ENCODE results near the gene RPS28.
"Not testable (repeated sequence)": the region's sequence is repeated elsewhere in the genome, so short reads cannot be mapped to it uniquely, and the experiment has no call there.

RPS28 gene

GRCh38 chr19:8342684-8343482 lies 21.6 kb downstream of the RPS28 start, which contains the start of gene KANK3:
Gene KANK3, minus strand, starts transcription at chr19:8343262. Its CDS starts 5,434 bp downstream, at chr19:8337828.
- peak; percentile 91 for DNase-seq

GRCh38 chr19:8343483-8343844 lies 22.2 kb downstream of the RPS28 start:
- DNase-seq, result no peak

- DNase-seq, result not testable (repeated sequence)
Observed at GRCh38 chr19:8349629-8350372, 28.5 kb downstream of the RPS28 start.

- DNase-seq, result no peak
Observed at GRCh38 chr19:8352134-8352827, 31.0 kb downstream of the RPS28 start.

- not testable (repeated sequence) for DNase-seq
Observed at GRCh38 chr19:8352845-8353244, 31.5 kb downstream of the RPS28 start.

GRCh38 chr19:8355631-8356402 lies 34.5 kb downstream of the RPS28 start:
- no peak for DNase-seq

GRCh38 chr19:8357007-8357521 lies 35.8 kb downstream of the RPS28 start:
- no peak for DNase-seq

GRCh38 chr19:8358948-8359347 lies 37.7 kb downstream of the RPS28 start:
- DNase-seq, result no peak

GRCh38 chr19:8360196-8360595 lies 38.9 kb downstream of the RPS28 start:
- no peak for DNase-seq

- no peak for DNase-seq
Observed at GRCh38 chr19:8361921-8362793, 40.9 kb downstream of the RPS28 start.

GRCh38 chr19:8363803-8364771 lies 42.8 kb downstream of the RPS28 start, which contains the start of gene ANGPTL4:
Gene ANGPTL4, plus strand, starts transcription at chr19:8364155. Its CDS starts 167 bp downstream, at chr19:8364322.
- DNase-seq, result peak; percentile 57

- DNase-seq, result no peak
Observed at GRCh38 chr19:8366121-8366581, 44.9 kb downstream of the RPS28 start.

GRCh38 chr19:8366961-8367326 lies 45.6 kb downstream of the RPS28 start:
- no peak for DNase-seq

GRCh38 chr19:8367327-8368001 lies 46.2 kb downstream of the RPS28 start:
- DNase-seq, result no peak

- no peak for DNase-seq
Observed at GRCh38 chr19:8370176-8371010, 49.1 kb downstream of the RPS28 start.

- no peak for DNase-seq
Observed at GRCh38 chr19:8371011-8371804, 49.9 kb downstream of the RPS28 start.

Data from stimulated activated CD4-positive, alpha-beta T cell treated with anti-CD3 and anti-CD28 coated beads, Interleukin-12 subunit alpha, Interleukin-12 subunit beta, amount 100 ng/mL, for 4 hours (primary cell).